VCaP (cell line): ENCODE results near the gene EEFSEC.

Source experiments
- H3K27ac ChIP-seq: fragments of 450-650 bp; 2 replicates; pipeline ENCODE4 v1.5.1; 2017
- CTCF ChIP-seq: fragments of 450-650 bp; conservative IDR thresholded peaks from 2 replicates; pipeline ENCODE4 v1.5.1; 2017; ENCODE audit warnings: mild to moderate bottlenecking, moderate library complexity

EEFSEC gene

DNA sequence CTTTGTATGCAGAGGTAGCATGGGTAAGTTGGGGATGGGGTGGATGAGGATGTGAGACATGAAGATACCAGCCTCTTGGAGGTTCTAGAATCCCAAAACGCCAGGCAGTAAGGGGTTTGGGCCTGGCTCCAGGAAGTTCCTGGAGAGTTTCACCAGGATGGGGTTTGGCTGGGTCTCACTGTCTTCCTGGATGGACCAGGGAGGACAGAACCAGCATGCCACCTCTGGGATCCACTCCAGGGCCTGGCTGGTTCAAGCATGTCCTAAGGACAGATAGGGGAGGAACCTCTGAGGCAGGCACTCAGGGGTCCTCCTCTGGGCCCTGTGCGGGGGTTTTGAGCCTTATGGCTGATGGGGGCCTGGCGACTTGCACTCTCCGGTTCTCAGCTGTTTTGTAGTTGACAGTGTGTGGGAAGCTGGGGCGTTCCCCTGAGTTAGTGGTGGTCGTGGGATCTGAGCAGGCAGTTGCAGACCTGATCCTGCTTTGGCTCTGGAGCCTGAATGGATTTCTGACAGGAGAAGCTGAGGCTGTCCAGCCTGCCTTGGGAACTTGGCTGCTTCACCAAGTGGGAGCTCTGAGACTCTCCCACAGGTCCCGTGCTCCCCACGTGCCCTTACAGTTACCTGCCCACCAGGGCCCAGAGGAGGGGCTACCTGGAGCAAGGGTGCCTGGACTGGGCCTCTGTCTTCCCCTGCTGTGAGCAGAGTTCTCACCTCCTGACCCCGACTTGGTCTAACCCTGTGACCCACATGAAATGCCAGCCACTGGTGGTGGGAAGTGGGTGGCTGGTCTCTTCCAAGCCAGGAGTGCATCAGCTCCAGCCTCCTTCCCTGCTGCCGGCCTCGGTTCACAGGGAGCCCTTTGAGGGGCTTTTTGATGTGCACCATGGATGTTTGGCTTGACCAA lies 128.4 kb downstream of the EEFSEC start:
- peak overlapping the region; percentile 68 for H3K27ac ChIP-seq
- TF ChIP-seq CTCF, result no peak

DNA sequence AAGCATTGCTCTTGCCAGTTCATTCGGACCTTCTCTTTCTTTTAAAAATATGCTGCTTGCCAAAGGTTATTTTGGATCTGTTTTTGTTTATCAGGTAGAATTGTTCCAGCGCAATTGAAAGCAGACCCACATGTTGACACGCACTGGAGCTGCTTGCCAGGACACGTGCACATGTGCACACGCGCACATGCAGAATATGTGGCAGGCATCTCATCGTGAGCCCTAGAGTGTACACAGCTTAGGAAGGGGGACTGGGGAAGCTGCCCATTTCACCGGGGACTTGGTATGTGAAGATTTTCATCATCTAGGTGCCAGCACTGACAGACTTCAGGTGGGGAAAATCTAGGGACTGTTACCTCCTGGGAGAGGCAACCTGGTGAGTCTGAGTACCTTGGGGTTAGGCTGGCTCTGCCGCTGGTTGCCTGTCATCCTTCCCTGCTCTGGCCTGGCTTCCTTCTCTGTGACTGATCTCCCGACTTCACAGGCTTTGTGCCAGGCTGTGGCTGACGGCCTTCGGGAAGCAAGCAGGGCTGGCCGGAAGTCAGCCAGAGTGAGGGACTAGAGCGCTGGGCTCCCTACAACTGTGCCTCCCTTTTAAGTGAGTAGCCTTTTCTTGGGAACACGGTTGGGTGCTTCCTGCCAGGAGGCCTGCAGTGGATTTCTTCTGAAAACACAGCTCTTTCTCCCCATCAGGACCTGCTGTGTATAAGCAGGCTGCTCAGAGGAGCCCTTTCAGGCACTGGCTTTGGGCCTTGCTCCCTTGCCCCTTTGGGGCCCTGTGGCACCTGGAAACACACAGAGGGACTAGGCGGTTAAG lies 129.3 kb downstream of the EEFSEC start:
- no peak for TF ChIP-seq CTCF
- H3K27ac ChIP-seq, result peak overlapping the region; percentile 68

DNA sequence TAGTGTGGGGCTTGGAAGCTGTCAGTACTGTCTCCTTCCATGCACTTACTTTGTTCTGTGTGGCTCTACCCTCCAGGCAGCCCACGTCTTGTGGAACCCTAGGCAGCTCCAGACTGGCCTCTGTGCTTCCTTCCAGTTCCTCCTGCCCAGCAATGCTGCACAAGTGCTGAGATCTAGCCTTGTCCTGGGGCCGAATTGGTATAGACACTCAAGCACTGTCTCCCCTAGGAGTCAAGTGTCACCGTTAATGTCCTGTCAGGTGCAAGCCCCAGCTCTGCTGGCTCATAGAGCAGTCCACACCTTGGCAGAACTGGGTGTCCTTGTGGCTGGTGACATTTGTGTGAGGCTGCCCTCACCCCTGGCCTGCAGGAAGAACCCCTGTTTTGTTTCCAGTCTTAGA lies 130.1 kb downstream of the EEFSEC start:
- TF ChIP-seq CTCF, result no peak
- H3K27ac ChIP-seq, result peak overlapping the region; percentile 68

DNA sequence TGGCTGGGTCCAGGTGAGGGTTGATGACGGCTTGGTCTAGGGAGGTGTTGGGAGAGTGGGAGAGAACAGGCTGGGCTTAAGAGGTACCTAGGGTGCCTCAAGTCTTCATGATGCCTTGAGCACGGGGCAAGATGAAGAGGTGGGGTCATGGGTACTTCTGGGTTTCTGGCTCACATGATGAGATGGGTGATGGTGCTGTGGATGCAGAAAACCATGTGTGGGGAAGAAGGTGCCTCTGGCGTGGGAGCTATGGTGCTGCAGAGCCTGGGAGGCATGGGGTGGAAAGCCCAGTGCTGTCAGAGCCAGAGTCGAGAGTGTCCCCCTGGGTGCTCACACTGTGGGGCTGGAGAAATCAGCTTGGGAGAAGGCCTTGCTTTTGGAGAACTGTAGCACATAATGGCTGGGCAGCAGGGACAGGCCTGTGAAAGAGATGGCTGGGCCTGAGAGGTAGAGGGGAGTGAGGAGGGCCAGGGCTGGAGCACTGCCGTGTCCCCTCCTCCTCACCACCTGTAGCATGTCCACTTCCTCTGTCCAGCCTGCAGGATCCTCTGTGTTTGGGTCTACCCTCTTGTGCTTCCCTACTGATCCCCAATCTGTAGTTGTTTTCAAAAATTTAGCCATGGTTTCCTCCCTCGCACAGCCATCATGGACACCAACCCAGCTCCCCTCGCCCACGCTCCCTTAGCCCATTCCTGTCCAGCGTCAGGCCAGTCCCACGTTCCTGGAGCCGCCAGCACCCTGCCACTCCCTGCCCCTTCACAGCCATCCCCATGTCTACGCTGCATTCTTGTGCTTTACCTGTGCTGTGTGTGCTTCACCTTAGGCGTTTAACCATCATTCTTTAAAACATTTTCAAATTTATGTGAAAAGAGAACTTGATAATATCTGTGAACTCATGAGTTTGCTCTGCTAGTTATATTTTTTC lies 132.0 kb downstream of the EEFSEC start:
- no peak for TF ChIP-seq CTCF
- H3K27ac ChIP-seq, result peak overlapping the region; percentile 90

DNA sequence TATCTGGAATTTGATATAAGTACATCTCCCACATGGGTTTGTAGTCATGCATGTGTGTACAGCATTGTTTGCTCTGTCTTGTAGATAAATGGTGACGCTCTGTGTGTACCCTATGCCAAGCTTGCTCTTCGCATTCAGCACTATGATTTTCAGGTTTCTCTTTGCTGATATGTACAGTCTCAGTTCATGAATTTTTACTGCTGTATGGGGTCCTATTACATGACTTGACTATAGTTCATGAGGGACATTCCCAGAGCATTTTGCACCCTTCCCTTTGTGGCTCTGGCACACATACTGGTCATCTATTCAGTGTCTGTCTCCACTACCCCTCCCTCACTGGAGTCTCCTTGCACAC lies 132.7 kb downstream of the EEFSEC start:
- TF ChIP-seq CTCF, result no peak
- H3K27ac ChIP-seq, result peak overlapping the region; percentile 90

- TF ChIP-seq CTCF, result no peak
- peak overlapping the region; percentile 90 for H3K27ac ChIP-seq
Measured at GRCh38 chr3:128286691-128287090, 133.4 kb downstream of the EEFSEC start.
